SU-DHL-6 (cell line): Measurements from ENCODE around the gene DENND2C.

ENCODE experiments used
- H2AFZ ChIP-seq: fragments of 200-600 bp; sonication (generic); 2 replicates; pipeline ENCODE4 v1.6.1; 2014; ENCODE audit warnings: low read depth, mild to moderate bottlenecking, moderate library complexity, mixed read lengths, antibody characterized with exemption, low read length; ENCODE audit not compliant: severe bottlenecking
- H3F3A ChIP-seq: fragments of 200-600 bp; shearing (Covaris generic); 2 replicates; pipeline ENCODE4 v1.6.0; 2016; ENCODE audit warnings: antibody characterized with exemption, mild to moderate bottlenecking; ENCODE audit not compliant: insufficient read depth
- H3K27ac ChIP-seq: fragments of 200-600 bp; sonication (generic); 2 replicates; pipeline ENCODE4 v1.5.1; 2016; ENCODE audit warnings: low read depth, mild to moderate bottlenecking, low read length, moderate library complexity, mixed read lengths
- H3K27me3 ChIP-seq: fragments of 200-600 bp; sonication (generic), shearing (Covaris generic); 2 replicates; pipeline ENCODE4 v1.6.0; 2014; ENCODE audit warnings: mild to moderate bottlenecking, low read length
- H3K36me3 ChIP-seq: fragments of 200-600 bp; sonication (generic); 2 replicates; pipeline ENCODE4 v1.6.1; 2014; ENCODE audit warnings: mild to moderate bottlenecking, low read length, mixed read lengths
- H3K4me2 ChIP-seq: fragments of 300-600, 200-600 bp; shearing (Covaris generic), sonication (generic); 2 replicates; pipeline ENCODE4 v1.6.0; 2014; ENCODE audit warnings: low read length, low read depth, mild to moderate bottlenecking; ENCODE audit not compliant: poor library complexity, severe bottlenecking
- H3K4me3 ChIP-seq: fragments of 200-600 bp; sonication (generic); 2 replicates; pipeline ENCODE4 v1.5.1; 2014; ENCODE audit warnings: antibody characterized with exemption, low read length, mild to moderate bottlenecking, mixed read lengths; ENCODE audit not compliant: insufficient read depth, poor library complexity, severe bottlenecking
- H3K79me2 ChIP-seq: fragments of 200-600 bp; sonication (generic); 2 replicates; pipeline ENCODE4 v1.6.1; 2014; ENCODE audit warnings: mild to moderate bottlenecking, low read length, moderate library complexity; ENCODE audit not compliant: insufficient read depth
- H3K9ac ChIP-seq: fragments of 200-600 bp; sonication (generic); 2 replicates; pipeline ENCODE4 v1.7.0; 2014; ENCODE audit warnings: mild to moderate bottlenecking, low read length
- H3K9me2 ChIP-seq: fragments of 200-600 bp; sonication (generic); replicated peaks from 2 replicates; pipeline ENCODE4 v1.6.1; 2014; ENCODE audit warnings: low read length; ENCODE audit not compliant: insufficient read depth
- H3K9me3 ChIP-seq: fragments of 200-600 bp; sonication (generic); 2 replicates; pipeline ENCODE4 v1.6.1; 2014; ENCODE audit warnings: low read length, mixed read lengths; ENCODE audit not compliant: insufficient read depth
- H4K20me1 ChIP-seq: fragments of 200-600 bp; sonication (generic); 2 replicates; pipeline ENCODE4 v1.6.1; 2014; ENCODE audit warnings: low read depth, mild to moderate bottlenecking, antibody characterized with exemption, low read length, moderate library complexity, mixed read lengths
- EZH2phosphoT487 ChIP-seq: fragments of 200-600 bp; sonication (generic), shearing (Covaris generic); conservative IDR thresholded peaks from 2 replicates; pipeline ENCODE4 v1.6.1; 2018; ENCODE audit warnings: mild to moderate bottlenecking, antibody characterized with exemption, low read length, moderate library complexity, mixed read lengths

The DENND2C gene

DNA sequence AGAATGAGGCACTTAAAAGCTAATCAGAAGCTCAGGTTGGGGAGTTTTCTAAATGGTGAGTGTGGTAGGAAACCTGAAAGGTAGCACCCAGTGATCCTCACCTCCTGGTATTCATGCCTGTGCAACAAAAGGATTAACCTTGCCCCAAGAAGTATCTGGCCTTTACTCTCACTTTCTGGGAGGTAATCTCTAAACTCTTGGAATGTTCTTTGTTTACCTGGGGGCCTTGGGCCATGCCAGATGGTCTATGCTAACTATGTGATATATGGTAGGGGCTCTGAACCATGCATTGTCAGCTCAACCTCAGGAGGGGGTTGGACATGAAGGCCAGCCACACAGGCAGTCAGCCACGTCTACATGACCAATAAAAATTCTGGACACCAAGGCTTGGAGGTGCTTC lies 134.4 kb downstream of the DENND2C start:
- Histone ChIP-seq H3K36me3 (no peaks in the 10 kb centered on the region), H3F3A (no peaks in the 10 kb centered on the region; the same call in 1 of the 2 replicates), H2AFZ (no peak overlapping the region), H3K27me3 (no peaks in the 10 kb centered on the region), H3K9me2 (no peaks in the 10 kb centered on the region), H3K4me3 (no peak overlapping the region), H4K20me1 (no peaks in the 10 kb centered on the region), H3K27ac (no peak overlapping the region), H3K79me2 (no peaks in the 10 kb centered on the region), H3K4me2 (no peak overlapping the region), H3K9me3 (no peaks in the 10 kb centered on the region), H3K9ac (no peak overlapping the region)
- TF ChIP-seq EZH2phosphoT487 = no peak
